Caco-2 (cell line): ENCODE results near the gene KCNH4. TPM values are rescaled to one million over a fixed set of nuclear protein-coding genes. Genes with fewer than 3 reads are reported as not detected.
"Not testable (repeated sequence)": the region's sequence is repeated elsewhere in the genome, so short reads cannot be mapped to it uniquely, and the experiment has no call there.

Experiments used
- BruUV-seq: library from RNA; stranded (reverse); fragments of 400-500 nt; replicated peaks from 2 replicates; lab custom pipeline; 2021; lab: Mats Ljungman, UMichigan
- CTCF ChIA-PET: fragments of 300-600 bp; sonication (Branson Sonifier 250); formaldehyde crosslinking; loops from one replicate; lab custom pipeline; 2022; ENCODE audit warnings: antibody characterized with exemption; lab: Charles Lee
- POLR2A ChIA-PET: fragments of 300-600 bp; sonication (Branson Sonifier 250); formaldehyde crosslinking; loops from one replicate; lab custom pipeline; 2022; ENCODE audit warnings: antibody characterized with exemption; lab: Charles Lee
- DNase-seq, 2 experiments: peaks; one replicate each; pipeline versions ENCODE4 v3.0.0 to v3.0.0-alpha.2; 2020 to 2022
- H3K27me3 ChIP-seq: replicated peaks from 2 replicates; pipeline ENCODE4 v1.6.0; 2011; ENCODE audit warnings: low read length; ENCODE audit not compliant: control insufficient read depth, insufficient read depth
- H3K36me3 ChIP-seq: 2 replicates; pipeline ENCODE4 v1.5.1; 2011; ENCODE audit warnings: low read length; ENCODE audit not compliant: control insufficient read depth, insufficient read depth
- H3K4me1 ChIP-seq: fragments of 250-450 bp; sonication (Bioruptor Pico); 2 replicates; pipeline ENCODE4 v1.5.1; 2020; ENCODE audit warnings: mild to moderate bottlenecking
- H3K4me3 ChIP-seq: 2 replicates; pipeline ENCODE4 v1.5.1; 2011; ENCODE audit warnings: low read depth, mild to moderate bottlenecking, control low read depth, low read length
- H3K9me3 ChIP-seq: fragments of 250-450 bp; sonication (Bioruptor Pico); 2 replicates; pipeline ENCODE4 v1.5.1; 2020; ENCODE audit warnings: mild to moderate bottlenecking, moderate library complexity
- H3K27ac Mint-ChIP-seq: one replicate; pipeline ENCODE4 v1.8.0; 2022; ENCODE audit warnings: mixed read lengths; ENCODE audit not compliant: unreplicated experiment
- H3K27me3 Mint-ChIP-seq: one replicate; pipeline ENCODE4 v1.8.0; 2022; ENCODE audit warnings: mixed read lengths; ENCODE audit not compliant: insufficient read depth, unreplicated experiment
- H3K36me3 Mint-ChIP-seq: one replicate; pipeline ENCODE4 v1.8.0; 2022; ENCODE audit warnings: mild to moderate bottlenecking, mixed read lengths; ENCODE audit not compliant: insufficient read depth, unreplicated experiment
- H3K4me1 Mint-ChIP-seq: one replicate; pipeline ENCODE4 v1.8.0; 2022; ENCODE audit warnings: low read depth, mixed read lengths; ENCODE audit not compliant: unreplicated experiment
- H3K4me3 Mint-ChIP-seq: one replicate; pipeline ENCODE4 v1.8.0; 2022; ENCODE audit warnings: mild to moderate bottlenecking, moderate library complexity, mixed read lengths; ENCODE audit not compliant: unreplicated experiment
- H3K9me3 Mint-ChIP-seq: one replicate; pipeline ENCODE4 v1.8.0; 2022; ENCODE audit warnings: mixed read lengths; ENCODE audit not compliant: unreplicated experiment
- intact Hi-C: fragments of 100-400 bp; cut with micrococcal nuclease; formaldehyde crosslinking; loops from one replicate; pipeline ENCODE4 v1.10.0; 2022; ENCODE audit not compliant: unreplicated experiment
- total RNA-seq: library from RNA; stranded (reverse); gene quantifications from 2 replicates; pipeline ENCODE4 v1.2.3, GENCODE V29; 2022
- TF ChIP-seq, protein P1 (sequence below), 2 experiments: fragments of 200-600 bp in 1 of 2; IDR thresholded peaks; 1 replicate in 1 of 2; 2 replicates in 1 of 2; pipeline versions ENCODE4 v1.5.1 to v1.8.0; 2011 to 2022; ENCODE audit warnings: antibody characterized with exemption in 1 of 2, control low read depth in 1 of 2, inconsistent platforms in 1 of 2, low read depth in 1 of 2, low read length in 1 of 2, mild to moderate bottlenecking in 1 of 2, moderate library complexity in 1 of 2; ENCODE audit not compliant: insufficient read depth in 1 of 2, severe bottlenecking in 1 of 2, unreplicated experiment in 1 of 2

KCNH4 gene
- total RNA-seq, 1 experiment from 2014 or later: 0.07 TPM

DNA sequence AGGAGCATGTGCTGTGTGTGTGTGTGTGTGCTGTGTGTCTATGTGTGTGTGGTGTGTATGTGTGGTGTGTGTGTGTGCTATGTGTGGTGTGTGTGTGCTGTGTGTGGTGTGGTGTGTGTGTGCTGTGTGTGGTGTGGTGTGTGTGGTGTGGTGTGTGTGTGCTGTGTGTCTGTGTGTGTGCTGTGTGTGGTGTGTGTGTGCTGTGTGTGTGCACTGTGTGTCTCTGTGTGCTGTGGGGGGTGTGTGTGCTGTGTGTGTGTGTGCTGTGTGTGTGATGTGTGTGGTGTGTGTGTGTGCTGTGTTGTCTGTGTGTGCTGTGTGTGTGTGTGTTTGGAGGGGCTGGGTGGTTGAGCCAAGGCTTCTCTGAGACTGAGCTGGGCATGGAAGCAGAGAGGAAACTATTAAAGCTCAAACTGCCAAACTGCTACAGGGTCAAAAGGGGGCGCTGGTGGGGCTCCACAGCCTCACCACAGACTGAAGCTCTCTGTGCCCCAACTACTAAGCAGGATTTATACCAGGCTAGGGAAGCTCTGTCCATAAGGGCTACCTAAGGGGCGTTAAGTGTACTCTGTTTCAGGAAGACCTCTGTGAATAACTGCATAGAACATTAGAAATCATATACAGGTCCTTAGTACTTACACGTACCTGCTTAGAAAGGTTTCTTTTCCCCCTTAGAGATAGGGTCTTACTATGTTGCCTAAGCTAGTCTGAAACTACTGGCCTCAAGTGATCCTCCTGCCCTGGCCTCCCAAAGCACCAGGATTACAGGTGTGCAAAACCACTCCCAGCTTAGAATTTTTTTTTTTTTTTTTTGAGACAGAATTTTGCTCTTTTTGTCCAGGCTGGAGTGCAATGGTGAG lies 41.2 kb upstream of the KCNH4 start:
- TF ChIP-seq, protein P1, sequence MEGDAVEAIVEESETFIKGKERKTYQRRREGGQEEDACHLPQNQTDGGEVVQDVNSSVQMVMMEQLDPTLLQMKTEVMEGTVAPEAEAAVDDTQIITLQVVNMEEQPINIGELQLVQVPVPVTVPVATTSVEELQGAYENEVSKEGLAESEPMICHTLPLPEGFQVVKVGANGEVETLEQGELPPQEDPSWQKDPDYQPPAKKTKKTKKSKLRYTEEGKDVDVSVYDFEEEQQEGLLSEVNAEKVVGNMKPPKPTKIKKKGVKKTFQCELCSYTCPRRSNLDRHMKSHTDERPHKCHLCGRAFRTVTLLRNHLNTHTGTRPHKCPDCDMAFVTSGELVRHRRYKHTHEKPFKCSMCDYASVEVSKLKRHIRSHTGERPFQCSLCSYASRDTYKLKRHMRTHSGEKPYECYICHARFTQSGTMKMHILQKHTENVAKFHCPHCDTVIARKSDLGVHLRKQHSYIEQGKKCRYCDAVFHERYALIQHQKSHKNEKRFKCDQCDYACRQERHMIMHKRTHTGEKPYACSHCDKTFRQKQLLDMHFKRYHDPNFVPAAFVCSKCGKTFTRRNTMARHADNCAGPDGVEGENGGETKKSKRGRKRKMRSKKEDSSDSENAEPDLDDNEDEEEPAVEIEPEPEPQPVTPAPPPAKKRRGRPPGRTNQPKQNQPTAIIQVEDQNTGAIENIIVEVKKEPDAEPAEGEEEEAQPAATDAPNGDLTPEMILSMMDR (IDR thresholded peaks at IDR 0.05; ENCODE audit: insufficient read depth in 1 of 2, low read depth in 1 of 2, low read length in 1 of 2, severe bottlenecking in 1 of 2, unreplicated experiment in 1 of 2): peak; percentile 59 to 72
- ChIA-PET POLR2A (interaction anchor here (0.7 kb wide), 1 partner anchor 33 kb away, joined by 3 read pairs; no protein-coding TSS in a partner anchor), CTCF (interaction anchor here (0.6 to 2.1 kb wide), 26 partner anchors 9 to 1662 kb away, joined by 3 to 19 read pairs (median 4); partner anchors contain the start of genes GHDC, STAT3 and ZNF385C)
- Mint-ChIP-seq H3K27me3 (no peaks in the 10 kb centered on the region), H3K27ac (no peak overlapping the region), H3K4me1 (no peaks in the 10 kb centered on the region), H3K36me3 (peaks cover 5% of the 10 kb centered on the region), H3K9me3 (no peaks in the 10 kb centered on the region), H3K4me3 (no peak overlapping the region)
- Histone ChIP-seq H3K27me3 (no peaks in the 10 kb centered on the region), H3K4me3 (no peak overlapping the region), H3K36me3 (no peaks in the 10 kb centered on the region; the same call in 1 of the 2 replicates), H3K9me3 (no peaks in the 10 kb centered on the region), H3K4me1 (no peaks in the 10 kb centered on the region)
- intact Hi-C loops: no loop called here
- DNase-seq: peak in 1 of 2 experiments; percentile 44
- no TSS peak for BruUV-seq

DNA sequence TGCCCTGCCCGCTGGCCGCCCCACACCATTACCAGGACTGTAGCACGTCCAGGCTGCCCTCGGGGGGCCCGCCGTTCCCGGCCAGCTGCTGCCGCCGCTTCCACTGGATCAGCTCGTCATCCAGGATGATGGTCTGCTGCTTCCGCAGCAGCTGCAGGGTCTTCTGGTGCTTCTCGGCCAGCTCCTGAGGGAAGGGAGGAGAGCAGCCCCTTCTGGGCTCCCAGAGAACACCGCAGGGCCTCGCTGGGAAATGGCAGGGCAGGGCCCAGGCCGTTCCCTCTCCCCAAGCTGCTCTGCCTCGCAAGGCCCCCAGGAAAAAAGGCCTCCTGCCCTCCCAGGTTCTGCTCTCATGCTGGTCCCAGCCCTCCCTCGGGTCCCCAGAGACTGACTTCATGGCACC lies 38.3 kb upstream of the KCNH4 start:
- H3K27ac Mint-ChIP-seq, H3K4me1 ChIP-seq, DNase-seq, intact Hi-C loops, BruUV-seq, H3K4me1 Mint-ChIP-seq, H3K27me3 ChIP-seq, H3K36me3 ChIP-seq, CTCF ChIA-PET, H3K4me3 ChIP-seq, H3K4me3 Mint-ChIP-seq, H3K9me3 Mint-ChIP-seq, H3K9me3 ChIP-seq, H3K27me3 Mint-ChIP-seq: not testable (repeated sequence)
- POLR2A ChIA-PET: interaction anchor here (0.5 kb wide), 1 partner anchor 321 kb away, joined by 5 read pairs; no protein-coding TSS in a partner anchor
- peaks cover 12% of the 10 kb centered on the region for H3K36me3 Mint-ChIP-seq

DNA sequence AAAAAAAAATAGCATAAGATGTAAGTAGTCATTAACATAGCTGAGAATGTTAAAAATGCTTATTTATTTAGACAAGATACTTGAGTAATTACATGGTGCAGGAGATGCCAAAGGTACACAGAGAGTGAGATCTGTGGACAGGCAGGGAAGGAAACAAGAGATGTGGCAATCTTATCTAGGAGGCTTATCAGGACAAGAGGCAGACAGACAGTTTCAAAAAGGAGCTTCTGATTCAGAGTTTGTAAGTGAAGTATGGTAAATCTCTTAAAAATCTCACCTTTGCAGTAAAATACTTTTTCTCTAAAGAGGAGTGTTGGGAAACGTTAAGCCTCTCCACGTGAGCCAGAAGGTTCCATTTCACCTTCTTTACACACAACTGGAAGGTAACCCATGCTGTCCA lies 33.2 kb upstream of the KCNH4 start:
- Histone ChIP-seq H3K27me3 (no peaks in the 10 kb centered on the region), H3K4me3 (no peak overlapping the region), H3K9me3 (no peaks in the 10 kb centered on the region), H3K4me1 (peaks cover 15% of the 10 kb centered on the region), H3K36me3 (no peaks in the 10 kb centered on the region; the same call in 1 of the 2 replicates)
- TF ChIP-seq, protein P1 (IDR thresholded peaks at IDR 0.05; ENCODE audit: insufficient read depth in 1 of 2, low read depth in 1 of 2, low read length in 1 of 2, severe bottlenecking in 1 of 2, unreplicated experiment in 1 of 2): no peak
- ChIA-PET CTCF (interaction anchor here (0.6 to 3.8 kb wide), 2 partner anchors 8 to 30 kb away, joined by 4 to 19 read pairs; no protein-coding TSS in a partner anchor), POLR2A (interaction anchor here (0.5 to 0.6 kb wide), 3 partner anchors 20 to 94 kb away, joined by 4 read pairs; partner anchors contain the start of gene GHDC)
- Mint-ChIP-seq H3K36me3 (peaks cover 25% of the 10 kb centered on the region), H3K4me3 (no peak overlapping the region), H3K4me1 (peaks cover 5% of the 10 kb centered on the region), H3K27ac (peak overlapping the region; percentile 55), H3K27me3 (no peaks in the 10 kb centered on the region), H3K9me3 (no peaks in the 10 kb centered on the region)
- peak in 1 of 2 experiments; percentile 20 for DNase-seq
- no TSS peak for BruUV-seq
- intact Hi-C loops: no loop called here
